Panc1 (cell line): ENCODE data around the gene SCYGR4. TPM values are rescaled to one million over a fixed set of nuclear protein-coding genes. Genes with fewer than 3 reads are reported as not detected.

Experiments used
- ATAC-seq: fragments of 200-7000 bp; cut with Tn5 transposase; 2 replicates; pipeline ENCODE4 v1.9.1; 2020; ENCODE audit warnings: mild to moderate bottlenecking, moderate library complexity
- BruUV-seq: library from RNA; stranded (reverse); fragments of 400-500 nt; replicated peaks from 2 replicates; lab custom pipeline; 2021; lab: Mats Ljungman, UMichigan
- CTCF ChIA-PET: fragments of 300-600 bp; sonication (Branson Sonifier 250); formaldehyde crosslinking; loops from one replicate; lab custom pipeline; 2022; ENCODE audit warnings: antibody characterized with exemption; lab: Charles Lee
- POLR2A ChIA-PET: fragments of 300-600 bp; sonication (Branson Sonifier 250); formaldehyde crosslinking; loops from one replicate; lab custom pipeline; 2022; ENCODE audit warnings: antibody characterized with exemption; lab: Charles Lee
- DNase-seq: peaks from one replicate; pipeline ENCODE4 v3.0.0-alpha.2; 2010; ENCODE audit warnings: low read depth, low spot score
- H3K27ac ChIP-seq: 2 replicates; pipeline ENCODE4 v1.5.1; 2011; ENCODE audit warnings: mild to moderate bottlenecking, low read length, inconsistent platforms
- H3K27me3 ChIP-seq: fragments of 200-500 bp; sonication (Bioruptor generic); 2 replicates; pipeline ENCODE4 v1.6.0; 2014; ENCODE audit warnings: low read length, inconsistent platforms; ENCODE audit not compliant: control insufficient read depth, insufficient read depth
- H3K36me3 ChIP-seq: fragments of 200-500 bp; sonication (Bioruptor generic); 2 replicates; pipeline ENCODE4 v1.5.1; 2014; ENCODE audit warnings: inconsistent platforms, mild to moderate bottlenecking, low read length, moderate library complexity; ENCODE audit not compliant: control insufficient read depth, insufficient read depth
- H3K4me1 ChIP-seq: 2 replicates; pipeline ENCODE4 v1.5.1; 2011; ENCODE audit warnings: inconsistent platforms, mild to moderate bottlenecking, low read length, moderate library complexity; ENCODE audit not compliant: control insufficient read depth, insufficient read depth
- H3K4me3 ChIP-seq, 2 experiments: 2 replicates each; pipeline ENCODE4 v1.5.1; 2011 to 2012; ENCODE audit warnings: low read depth in 2 of 2, low read length in 2 of 2, mild to moderate bottlenecking in 2 of 2, inconsistent platforms in 1 of 2, moderate library complexity in 1 of 2
- H3K9me3 ChIP-seq: fragments of 200-500 bp; sonication (Bioruptor generic); 2 replicates; pipeline ENCODE4 v1.5.1; 2014; ENCODE audit warnings: low read depth, mild to moderate bottlenecking, inconsistent platforms, low read length, moderate library complexity; ENCODE audit not compliant: control insufficient read depth, insufficient read depth
- CTCF ChIP-seq: fragments of 450-650 bp; IDR thresholded peaks from 2 replicates; pipeline ENCODE4 v1.5.1; 2017; ENCODE audit warnings: mild to moderate bottlenecking
- POLR2AphosphoS5 ChIP-seq: IDR thresholded peaks from 2 replicates; pipeline ENCODE4 v1.6.1; 2012; ENCODE audit warnings: mild to moderate bottlenecking, low read depth, low read length, moderate library complexity
- REST ChIP-seq, 2 experiments: IDR thresholded peaks; 2 replicates each; pipeline ENCODE4 v1.6.1; 2011 to 2012; ENCODE audit warnings: low read depth in 2 of 2, control low read depth in 1 of 2, low read length in 1 of 2, mild to moderate bottlenecking in 1 of 2, moderate library complexity in 1 of 2; ENCODE audit not compliant: insufficient read depth in 1 of 2
- SIN3A ChIP-seq: IDR thresholded peaks from 2 replicates; pipeline ENCODE4 v1.6.1; 2012; ENCODE audit warnings: low read depth, mild to moderate bottlenecking, low read length, moderate library complexity, borderline replicate concordance; ENCODE audit not compliant: insufficient read depth
- TCF7L2 ChIP-seq: IDR thresholded peaks from 2 replicates; pipeline ENCODE4 v1.6.1; 2011; ENCODE audit warnings: mild to moderate bottlenecking, low read depth, low read length, inconsistent platforms
- in situ Hi-C: cut with HindIII; loops from 2 replicates; pipeline ENCODE4 v1.10.0; 2016; ENCODE audit warnings: low sequenced_read_pairs, low pct_unique_long_range_greater_than_20kb
- intact Hi-C: fragments of 100-400 bp; cut with micrococcal nuclease; formaldehyde crosslinking; loops from one replicate; pipeline ENCODE4 v1.10.0; 2022; ENCODE audit not compliant: unreplicated experiment
- total RNA-seq: library from RNA; stranded (reverse); gene quantifications from one replicate; pipeline ENCODE4 v1.2.1, GENCODE V29; 2021; ENCODE audit not compliant: unreplicated experiment

SCYGR4 gene
- total RNA-seq, 1 experiment from 2014 or later: not detected

- H3K27me3 ChIP-seq: peaks cover 9% of the 10 kb centered on the region
- no peak overlapping the region for H3K27ac ChIP-seq
- no TSS peak for BruUV-seq
- ChIA-PET CTCF (no interaction called here), POLR2A (no interaction called here)
- TF ChIP-seq SIN3A (no peak), POLR2AphosphoS5 (no peak), CTCF (no peak), REST (IDR thresholded peaks at IDR 0.05; ENCODE audit: insufficient read depth in 1 of 2, low read depth in 2 of 2, low read length in 1 of 2) (no peak), TCF7L2 (no peak)
- in situ Hi-C loops (no loop called here), intact Hi-C loops (no loop called here)
- no peaks in the 10 kb centered on the region for H3K36me3 ChIP-seq
- no peaks in the 10 kb centered on the region for H3K9me3 ChIP-seq
- ATAC-seq (no peak), DNase-seq (peak; percentile 30)
- no peak overlapping the region for H3K4me3 ChIP-seq
- H3K4me1 ChIP-seq: no peaks in the 10 kb centered on the region
These were observed 9.4 kb downstream of the SCYGR4 start for GRCh38 chr2:227626580-227627151.

- Histone ChIP-seq H3K36me3 (no peaks in the 10 kb centered on the region), H3K27me3 (peaks cover 11% of the 10 kb centered on the region), H3K27ac (no peak overlapping the region), H3K4me1 (no peaks in the 10 kb centered on the region), H3K4me3 (no peak overlapping the region), H3K9me3 (no peaks in the 10 kb centered on the region)
- ChIA-PET CTCF (no interaction called here), POLR2A (no interaction called here)
- TF ChIP-seq POLR2AphosphoS5 (no peak), TCF7L2 (no peak), CTCF (no peak), SIN3A (no peak), REST (IDR thresholded peaks at IDR 0.05; ENCODE audit: insufficient read depth in 1 of 2, low read depth in 2 of 2, low read length in 1 of 2) (no peak)
- intact Hi-C loops (no loop called here), in situ Hi-C loops (no loop called here)
- DNase-seq (no peak), ATAC-seq (no peak)
- BruUV-seq: no TSS peak
These were observed 10.5 kb downstream of the SCYGR4 start for GRCh38 chr2:227627769-227628168.
